Panc1 (cell line): ENCODE measurements around the gene PGS1. TPM values are rescaled to one million over a fixed set of nuclear protein-coding genes. Genes with fewer than 3 reads are reported as not detected.

Experiments used
- ATAC-seq: fragments of 200-7000 bp; cut with Tn5 transposase; 2 replicates; pipeline ENCODE4 v1.9.1; 2020; ENCODE audit warnings: mild to moderate bottlenecking, moderate library complexity
- BruUV-seq: library from RNA; stranded (reverse); fragments of 400-500 nt; replicated peaks from 2 replicates; lab custom pipeline; 2021; lab: Mats Ljungman, UMichigan
- CTCF ChIA-PET: fragments of 300-600 bp; sonication (Branson Sonifier 250); formaldehyde crosslinking; loops from one replicate; lab custom pipeline; 2022; ENCODE audit warnings: antibody characterized with exemption; lab: Charles Lee
- POLR2A ChIA-PET: fragments of 300-600 bp; sonication (Branson Sonifier 250); formaldehyde crosslinking; loops from one replicate; lab custom pipeline; 2022; ENCODE audit warnings: antibody characterized with exemption; lab: Charles Lee
- DNase-seq: peaks from one replicate; pipeline ENCODE4 v3.0.0-alpha.2; 2010; ENCODE audit warnings: low read depth, low spot score
- H3K27ac ChIP-seq: 2 replicates; pipeline ENCODE4 v1.5.1; 2011; ENCODE audit warnings: mild to moderate bottlenecking, low read length, inconsistent platforms
- H3K27me3 ChIP-seq: fragments of 200-500 bp; sonication (Bioruptor generic); 2 replicates; pipeline ENCODE4 v1.6.0; 2014; ENCODE audit warnings: low read length, inconsistent platforms; ENCODE audit not compliant: control insufficient read depth, insufficient read depth
- H3K36me3 ChIP-seq: fragments of 200-500 bp; sonication (Bioruptor generic); 2 replicates; pipeline ENCODE4 v1.5.1; 2014; ENCODE audit warnings: inconsistent platforms, mild to moderate bottlenecking, low read length, moderate library complexity; ENCODE audit not compliant: control insufficient read depth, insufficient read depth
- H3K4me1 ChIP-seq: 2 replicates; pipeline ENCODE4 v1.5.1; 2011; ENCODE audit warnings: inconsistent platforms, mild to moderate bottlenecking, low read length, moderate library complexity; ENCODE audit not compliant: control insufficient read depth, insufficient read depth
- H3K4me3 ChIP-seq, 2 experiments: 2 replicates each; pipeline ENCODE4 v1.5.1; 2011 to 2012; ENCODE audit warnings: low read depth in 2 of 2, low read length in 2 of 2, mild to moderate bottlenecking in 2 of 2, inconsistent platforms in 1 of 2, moderate library complexity in 1 of 2
- H3K9me3 ChIP-seq: fragments of 200-500 bp; sonication (Bioruptor generic); 2 replicates; pipeline ENCODE4 v1.5.1; 2014; ENCODE audit warnings: low read depth, mild to moderate bottlenecking, inconsistent platforms, low read length, moderate library complexity; ENCODE audit not compliant: control insufficient read depth, insufficient read depth
- POLR2AphosphoS5 ChIP-seq: IDR thresholded peaks from 2 replicates; pipeline ENCODE4 v1.6.1; 2012; ENCODE audit warnings: mild to moderate bottlenecking, low read depth, low read length, moderate library complexity
- SIN3A ChIP-seq: IDR thresholded peaks from 2 replicates; pipeline ENCODE4 v1.6.1; 2012; ENCODE audit warnings: low read depth, mild to moderate bottlenecking, low read length, moderate library complexity, borderline replicate concordance; ENCODE audit not compliant: insufficient read depth
- TCF7L2 ChIP-seq: IDR thresholded peaks from 2 replicates; pipeline ENCODE4 v1.6.1; 2011; ENCODE audit warnings: mild to moderate bottlenecking, low read depth, low read length, inconsistent platforms
- in situ Hi-C: cut with HindIII; loops from 2 replicates; pipeline ENCODE4 v1.10.0; 2016; ENCODE audit warnings: low sequenced_read_pairs, low pct_unique_long_range_greater_than_20kb
- intact Hi-C: fragments of 100-400 bp; cut with micrococcal nuclease; formaldehyde crosslinking; loops from one replicate; pipeline ENCODE4 v1.10.0; 2022; ENCODE audit not compliant: unreplicated experiment
- total RNA-seq: library from RNA; stranded (reverse); gene quantifications from one replicate; pipeline ENCODE4 v1.2.1, GENCODE V29; 2021; ENCODE audit not compliant: unreplicated experiment
- TF ChIP-seq, protein P1 (sequence below): fragments of 450-650 bp; IDR thresholded peaks from 2 replicates; pipeline ENCODE4 v1.5.1; 2017; ENCODE audit warnings: mild to moderate bottlenecking
- TF ChIP-seq, protein P2 (sequence below), 2 experiments: IDR thresholded peaks; 2 replicates each; pipeline ENCODE4 v1.6.1; 2011 to 2012; ENCODE audit warnings: low read depth in 2 of 2, control low read depth in 1 of 2, low read length in 1 of 2, mild to moderate bottlenecking in 1 of 2, moderate library complexity in 1 of 2; ENCODE audit not compliant: insufficient read depth in 1 of 2

PGS1 gene
- total RNA-seq, 1 experiment from 2014 or later = 47.5 TPM

DNA sequence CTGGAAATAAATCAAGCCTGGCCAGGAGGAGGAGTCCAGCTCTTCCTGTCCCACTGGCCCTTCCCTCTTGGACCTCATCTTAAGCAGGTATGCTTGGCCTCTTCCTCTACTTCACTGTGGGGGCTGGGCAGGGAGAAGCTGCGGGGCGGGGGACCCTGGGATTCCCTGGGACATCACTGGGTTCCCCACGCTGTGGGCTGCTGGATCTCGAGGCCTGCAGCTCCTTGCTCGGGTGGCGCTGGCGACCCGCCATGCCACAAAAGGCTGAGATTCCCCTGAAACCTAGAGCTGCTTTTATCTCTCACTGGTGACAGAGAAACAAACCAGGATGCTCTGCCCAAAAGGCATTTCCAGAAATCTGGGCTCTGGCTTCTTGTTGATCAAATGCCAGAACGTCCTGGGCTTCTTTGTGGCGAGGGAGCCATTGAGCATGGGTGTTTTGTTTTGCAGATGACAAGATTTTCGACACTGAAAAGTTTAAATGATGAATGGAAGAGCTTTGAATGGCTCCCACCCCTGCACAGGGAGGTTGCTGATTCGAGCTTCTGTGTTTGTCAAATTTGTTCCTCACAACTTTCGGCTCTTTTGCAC lies 8.6 kb upstream of the PGS1 start:
- no TSS peak for BruUV-seq
- TF ChIP-seq, protein P1, sequence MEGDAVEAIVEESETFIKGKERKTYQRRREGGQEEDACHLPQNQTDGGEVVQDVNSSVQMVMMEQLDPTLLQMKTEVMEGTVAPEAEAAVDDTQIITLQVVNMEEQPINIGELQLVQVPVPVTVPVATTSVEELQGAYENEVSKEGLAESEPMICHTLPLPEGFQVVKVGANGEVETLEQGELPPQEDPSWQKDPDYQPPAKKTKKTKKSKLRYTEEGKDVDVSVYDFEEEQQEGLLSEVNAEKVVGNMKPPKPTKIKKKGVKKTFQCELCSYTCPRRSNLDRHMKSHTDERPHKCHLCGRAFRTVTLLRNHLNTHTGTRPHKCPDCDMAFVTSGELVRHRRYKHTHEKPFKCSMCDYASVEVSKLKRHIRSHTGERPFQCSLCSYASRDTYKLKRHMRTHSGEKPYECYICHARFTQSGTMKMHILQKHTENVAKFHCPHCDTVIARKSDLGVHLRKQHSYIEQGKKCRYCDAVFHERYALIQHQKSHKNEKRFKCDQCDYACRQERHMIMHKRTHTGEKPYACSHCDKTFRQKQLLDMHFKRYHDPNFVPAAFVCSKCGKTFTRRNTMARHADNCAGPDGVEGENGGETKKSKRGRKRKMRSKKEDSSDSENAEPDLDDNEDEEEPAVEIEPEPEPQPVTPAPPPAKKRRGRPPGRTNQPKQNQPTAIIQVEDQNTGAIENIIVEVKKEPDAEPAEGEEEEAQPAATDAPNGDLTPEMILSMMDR = no peak
- TF ChIP-seq TCF7L2 = no peak
- TF ChIP-seq SIN3A = no peak
- TF ChIP-seq, protein P2, sequence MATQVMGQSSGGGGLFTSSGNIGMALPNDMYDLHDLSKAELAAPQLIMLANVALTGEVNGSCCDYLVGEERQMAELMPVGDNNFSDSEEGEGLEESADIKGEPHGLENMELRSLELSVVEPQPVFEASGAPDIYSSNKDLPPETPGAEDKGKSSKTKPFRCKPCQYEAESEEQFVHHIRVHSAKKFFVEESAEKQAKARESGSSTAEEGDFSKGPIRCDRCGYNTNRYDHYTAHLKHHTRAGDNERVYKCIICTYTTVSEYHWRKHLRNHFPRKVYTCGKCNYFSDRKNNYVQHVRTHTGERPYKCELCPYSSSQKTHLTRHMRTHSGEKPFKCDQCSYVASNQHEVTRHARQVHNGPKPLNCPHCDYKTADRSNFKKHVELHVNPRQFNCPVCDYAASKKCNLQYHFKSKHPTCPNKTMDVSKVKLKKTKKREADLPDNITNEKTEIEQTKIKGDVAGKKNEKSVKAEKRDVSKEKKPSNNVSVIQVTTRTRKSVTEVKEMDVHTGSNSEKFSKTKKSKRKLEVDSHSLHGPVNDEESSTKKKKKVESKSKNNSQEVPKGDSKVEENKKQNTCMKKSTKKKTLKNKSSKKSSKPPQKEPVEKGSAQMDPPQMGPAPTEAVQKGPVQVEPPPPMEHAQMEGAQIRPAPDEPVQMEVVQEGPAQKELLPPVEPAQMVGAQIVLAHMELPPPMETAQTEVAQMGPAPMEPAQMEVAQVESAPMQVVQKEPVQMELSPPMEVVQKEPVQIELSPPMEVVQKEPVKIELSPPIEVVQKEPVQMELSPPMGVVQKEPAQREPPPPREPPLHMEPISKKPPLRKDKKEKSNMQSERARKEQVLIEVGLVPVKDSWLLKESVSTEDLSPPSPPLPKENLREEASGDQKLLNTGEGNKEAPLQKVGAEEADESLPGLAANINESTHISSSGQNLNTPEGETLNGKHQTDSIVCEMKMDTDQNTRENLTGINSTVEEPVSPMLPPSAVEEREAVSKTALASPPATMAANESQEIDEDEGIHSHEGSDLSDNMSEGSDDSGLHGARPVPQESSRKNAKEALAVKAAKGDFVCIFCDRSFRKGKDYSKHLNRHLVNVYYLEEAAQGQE (IDR thresholded peaks at IDR 0.05; ENCODE audit: insufficient read depth in 1 of 2, low read depth in 2 of 2, low read length in 1 of 2) = no peak
- TF ChIP-seq POLR2AphosphoS5 = no peak
- DNase-seq (no peak), ATAC-seq (no peak)
- H3K27ac ChIP-seq = no peak overlapping the region
- no peaks in the 10 kb centered on the region for H3K27me3 ChIP-seq
- ChIA-PET POLR2A (interaction anchor here (0.7 kb wide), 1 partner anchor 8 kb away, joined by 3 read pairs; no protein-coding TSS in a partner anchor), CTCF (interaction anchor here (0.6 kb wide), 1 partner anchor 81 kb away, joined by 5 read pairs; no protein-coding TSS in a partner anchor)
- intact Hi-C loops (no loop called here), in situ Hi-C loops (no loop called here)
- peaks cover 28% of the 10 kb centered on the region for H3K4me1 ChIP-seq
- H3K4me3 ChIP-seq = no peak overlapping the region
- no peaks in the 10 kb centered on the region for H3K9me3 ChIP-seq
- no peaks in the 10 kb centered on the region for H3K36me3 ChIP-seq

DNA sequence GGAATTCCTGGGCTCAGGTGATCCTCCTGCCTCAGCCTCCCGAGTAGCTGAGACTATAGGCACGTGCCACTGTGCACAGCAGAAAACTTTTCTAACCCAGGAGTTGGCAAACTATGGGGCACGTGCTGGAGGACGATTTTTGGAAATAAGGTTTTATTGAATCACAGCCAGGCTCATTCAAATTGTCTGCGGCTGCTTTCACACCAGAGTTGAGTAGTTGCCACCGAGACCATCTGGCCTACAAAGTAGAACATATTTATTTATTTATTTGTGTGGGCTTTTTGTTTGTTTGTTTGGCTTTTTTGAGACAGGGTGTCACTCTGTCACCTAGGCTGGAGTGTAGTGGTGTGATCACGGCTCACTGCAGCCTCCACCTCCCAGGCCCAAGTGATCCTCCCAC lies 7.4 kb upstream of the PGS1 start:
- no TSS peak for BruUV-seq
- intact Hi-C loops (no loop called here), in situ Hi-C loops (no loop called here)
- POLR2A ChIA-PET = no interaction called here
- Histone ChIP-seq H3K4me1 (peaks cover 27% of the 10 kb centered on the region), H3K4me3 (no peak overlapping the region), H3K9me3 (no peaks in the 10 kb centered on the region), H3K36me3 (no peaks in the 10 kb centered on the region), H3K27ac (no peak overlapping the region), H3K27me3 (no peaks in the 10 kb centered on the region)
- no peak for ATAC-seq
- no peak for DNase-seq
- CTCF ChIA-PET = no interaction called here
- TF ChIP-seq, protein P1 = no peak
- TF ChIP-seq, protein P2 (IDR thresholded peaks at IDR 0.05; ENCODE audit: insufficient read depth in 1 of 2, low read depth in 2 of 2, low read length in 1 of 2) = no peak
- TF ChIP-seq SIN3A (no peak), TCF7L2 (no peak), POLR2AphosphoS5 (no peak)
